Measurements from ENCODE around the gene C1QTNF1. TPM values are rescaled to one million over a fixed set of nuclear protein-coding genes. Genes with fewer than 3 reads are reported as not detected.

The C1QTNF1 gene
- total RNA-seq, 3 donors from 2014 or later, result 16.9 to 33.3 (median 22.1) TPM

- H3K4me1 ChIP-seq (ENCODE audit: low read depth), result peaks cover 16% of the 10 kb centered on the region
- peak; percentile 78 for ATAC-seq
- no peaks in the 10 kb centered on the region for H3K9me3 ChIP-seq
- TF ChIP-seq, protein P1, sequence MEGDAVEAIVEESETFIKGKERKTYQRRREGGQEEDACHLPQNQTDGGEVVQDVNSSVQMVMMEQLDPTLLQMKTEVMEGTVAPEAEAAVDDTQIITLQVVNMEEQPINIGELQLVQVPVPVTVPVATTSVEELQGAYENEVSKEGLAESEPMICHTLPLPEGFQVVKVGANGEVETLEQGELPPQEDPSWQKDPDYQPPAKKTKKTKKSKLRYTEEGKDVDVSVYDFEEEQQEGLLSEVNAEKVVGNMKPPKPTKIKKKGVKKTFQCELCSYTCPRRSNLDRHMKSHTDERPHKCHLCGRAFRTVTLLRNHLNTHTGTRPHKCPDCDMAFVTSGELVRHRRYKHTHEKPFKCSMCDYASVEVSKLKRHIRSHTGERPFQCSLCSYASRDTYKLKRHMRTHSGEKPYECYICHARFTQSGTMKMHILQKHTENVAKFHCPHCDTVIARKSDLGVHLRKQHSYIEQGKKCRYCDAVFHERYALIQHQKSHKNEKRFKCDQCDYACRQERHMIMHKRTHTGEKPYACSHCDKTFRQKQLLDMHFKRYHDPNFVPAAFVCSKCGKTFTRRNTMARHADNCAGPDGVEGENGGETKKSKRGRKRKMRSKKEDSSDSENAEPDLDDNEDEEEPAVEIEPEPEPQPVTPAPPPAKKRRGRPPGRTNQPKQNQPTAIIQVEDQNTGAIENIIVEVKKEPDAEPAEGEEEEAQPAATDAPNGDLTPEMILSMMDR (IDR thresholded peaks at IDR 0.05), result no peak
- H3K36me3 ChIP-seq (ENCODE audit: low read depth), result no peaks in the 10 kb centered on the region
- peak in 2 of 3 donors; percentile 55 to 67 for DNase-seq
- no peak overlapping the region for H3K4me3 ChIP-seq
- intact Hi-C loops (cut with DNase I, micrococcal nuclease), result no loop called here
Observed at GRCh38 chr17:78986048-78986648, 37.8 kb upstream of the C1QTNF1 start.

DNA sequence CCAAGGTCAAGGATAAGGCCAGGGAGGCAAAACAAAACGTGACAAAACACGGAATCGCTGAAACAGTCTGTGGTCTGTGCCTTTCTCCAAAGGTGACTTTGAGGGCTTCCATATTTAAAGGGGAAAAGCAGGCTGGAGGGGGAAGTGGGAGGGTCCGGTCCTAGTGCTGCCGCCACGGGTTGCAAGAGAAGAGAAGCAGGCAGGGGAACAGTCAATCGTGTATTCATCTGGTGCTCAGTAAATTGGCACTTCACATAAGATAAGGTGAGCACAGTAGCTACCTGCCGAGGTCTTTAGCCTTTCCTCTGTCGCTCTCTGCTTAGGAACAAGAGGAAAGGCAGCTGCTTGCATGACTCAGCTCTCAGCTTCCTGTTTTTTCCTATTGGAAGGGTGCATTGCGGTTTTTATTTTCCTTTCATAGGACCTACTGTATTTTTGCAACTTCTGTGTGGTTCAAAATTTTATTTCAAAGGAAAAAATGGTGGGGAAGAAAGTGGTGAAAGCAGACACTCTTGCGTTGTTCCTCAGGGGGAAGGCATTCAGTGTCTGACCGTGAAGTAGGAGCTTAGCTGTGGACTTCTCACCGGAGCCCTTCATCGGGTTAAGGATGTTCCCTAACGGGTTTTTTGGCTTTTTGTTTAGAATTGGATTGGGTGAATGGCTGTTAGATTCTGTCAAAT, 37.2 kb upstream of the C1QTNF1 start:
- Histone ChIP-seq H3K4me1 (ENCODE audit: low read depth) (peaks cover 16% of the 10 kb centered on the region), H3K36me3 (ENCODE audit: low read depth) (no peaks in the 10 kb centered on the region), H3K9me3 (no peaks in the 10 kb centered on the region), H3K4me3 (no peak overlapping the region)
- TF ChIP-seq, protein P1 (IDR thresholded peaks at IDR 0.05), result no peak
- peak; percentile 49 to 66 (median 50) for DNase-seq
- intact Hi-C loops (cut with DNase I, micrococcal nuclease), result no loop called here
- peak; percentile 85 for ATAC-seq

GRCh38 chr17:78988152-78988551, 35.8 kb upstream of the C1QTNF1 start:
- DNase-seq, result no peak
- Histone ChIP-seq H3K4me1 (ENCODE audit: low read depth) (peaks cover 16% of the 10 kb centered on the region), H3K36me3 (ENCODE audit: low read depth) (peaks cover 7% of the 10 kb centered on the region), H3K4me3 (no peak overlapping the region), H3K9me3 (no peaks in the 10 kb centered on the region)
- peak; percentile 24 for ATAC-seq
- TF ChIP-seq, protein P1 (IDR thresholded peaks at IDR 0.05), result no peak
- intact Hi-C loops (cut with DNase I, micrococcal nuclease), result no loop called here

DNA sequence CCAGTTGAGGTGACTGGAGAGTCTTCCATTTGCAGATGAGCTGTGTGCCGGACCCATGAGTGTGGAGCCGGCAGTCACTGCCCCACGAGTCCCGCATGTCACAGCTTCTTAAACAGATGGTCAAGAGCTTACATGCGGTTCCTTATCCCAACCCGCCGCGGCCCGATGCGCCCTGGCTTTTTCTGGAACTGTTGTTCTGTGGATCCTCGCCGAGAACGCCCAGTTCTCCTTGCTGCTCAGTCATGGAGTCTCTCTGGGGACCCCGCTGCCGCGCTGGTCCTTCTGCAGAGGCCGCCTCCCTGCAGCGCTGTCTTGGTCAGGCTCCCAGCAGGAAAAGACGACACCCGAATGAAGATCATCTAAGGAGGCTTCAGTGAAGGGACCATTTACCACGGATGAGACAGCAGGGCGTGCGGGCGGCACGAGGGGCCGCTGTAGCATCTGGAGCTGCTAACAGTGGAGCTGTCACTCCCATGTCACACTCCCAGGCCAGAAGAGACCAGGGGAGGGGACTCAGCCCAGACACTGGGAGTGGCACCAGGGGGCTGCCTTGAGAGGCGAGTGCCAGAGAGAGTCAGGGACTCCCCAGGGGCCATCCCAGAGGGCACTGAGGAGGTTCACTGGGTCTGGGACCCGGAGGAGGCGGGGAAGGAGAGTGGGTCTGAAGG, 33.5 kb upstream of the C1QTNF1 start:
- DNase-seq, result peak in 2 of 3 donors; percentile 31 to 41
- H3K9me3 ChIP-seq, result no peaks in the 10 kb centered on the region
- H3K36me3 ChIP-seq (ENCODE audit: low read depth), result peaks cover 7% of the 10 kb centered on the region
- intact Hi-C loops (cut with DNase I, micrococcal nuclease), result no loop called here
- TF ChIP-seq, protein P1 (IDR thresholded peaks at IDR 0.05), result no peak
- peaks cover 31% of the 10 kb centered on the region for H3K4me1 ChIP-seq (ENCODE audit: low read depth)
- ATAC-seq, result no peak
- H3K4me3 ChIP-seq, result no peak overlapping the region

DNA sequence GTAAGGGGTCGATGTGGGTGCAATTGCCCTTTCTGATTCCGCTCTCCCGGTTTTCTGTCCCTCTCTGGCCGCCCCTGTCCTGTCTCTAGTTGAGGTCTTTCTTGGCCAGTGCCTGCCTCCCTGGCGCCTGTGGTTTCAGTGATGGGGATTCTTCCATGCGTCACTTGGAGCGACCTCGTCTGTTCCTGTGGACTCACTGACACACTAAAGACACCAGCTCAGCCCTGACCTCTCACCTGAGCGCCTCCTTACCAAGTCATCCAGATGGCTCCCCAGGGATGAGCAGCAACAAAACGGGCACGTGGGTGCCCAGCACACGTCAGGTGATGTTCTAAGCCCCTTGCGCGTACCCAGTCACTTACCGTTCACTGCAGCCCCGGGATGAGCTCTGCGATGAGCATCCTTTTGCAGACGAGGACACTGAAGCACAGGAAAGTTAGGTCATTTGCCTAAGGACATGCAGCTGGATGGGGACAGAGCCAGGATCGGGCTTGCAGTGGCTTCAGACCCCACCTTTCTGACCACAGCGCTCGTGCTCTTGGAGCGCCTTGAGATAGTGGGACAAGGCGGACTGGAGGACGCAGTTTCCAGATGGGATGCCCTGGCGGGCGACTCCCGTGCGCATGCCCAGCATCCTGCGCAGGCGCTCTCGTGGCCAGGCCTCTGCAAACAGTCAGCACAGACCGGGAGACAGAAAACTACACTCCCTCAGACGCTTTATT, 32.8 kb upstream of the C1QTNF1 start:
- no peak overlapping the region for H3K4me3 ChIP-seq
- no peaks in the 10 kb centered on the region for H3K9me3 ChIP-seq
- TF ChIP-seq, protein P1 (IDR thresholded peaks at IDR 0.05), result no peak
- peaks cover 34% of the 10 kb centered on the region for H3K4me1 ChIP-seq (ENCODE audit: low read depth)
- ATAC-seq, result no peak
- peak in 1 of 3 donors; percentile 27 for DNase-seq
- intact Hi-C loops (cut with DNase I, micrococcal nuclease), result no loop called here
- H3K36me3 ChIP-seq (ENCODE audit: low read depth), result peaks cover 7% of the 10 kb centered on the region

Data from mucosa of descending colon (tissue), 3 donors.